22Rv1 (cell line): ENCODE results near the gene NHEJ1.

Source experiments
- ZFX ChIP-seq: fragments of 450-650 bp; IDR thresholded peaks from 2 replicates; pipeline ENCODE4 v1.6.1; 2017; ENCODE audit warnings: antibody characterized with exemption, borderline replicate concordance
- TF ChIP-seq, protein P1 (sequence below): fragments of 450-650 bp; IDR thresholded peaks from 2 replicates; pipeline ENCODE4 v1.5.1; 2017; ENCODE audit warnings: mild to moderate bottlenecking

DNA sequence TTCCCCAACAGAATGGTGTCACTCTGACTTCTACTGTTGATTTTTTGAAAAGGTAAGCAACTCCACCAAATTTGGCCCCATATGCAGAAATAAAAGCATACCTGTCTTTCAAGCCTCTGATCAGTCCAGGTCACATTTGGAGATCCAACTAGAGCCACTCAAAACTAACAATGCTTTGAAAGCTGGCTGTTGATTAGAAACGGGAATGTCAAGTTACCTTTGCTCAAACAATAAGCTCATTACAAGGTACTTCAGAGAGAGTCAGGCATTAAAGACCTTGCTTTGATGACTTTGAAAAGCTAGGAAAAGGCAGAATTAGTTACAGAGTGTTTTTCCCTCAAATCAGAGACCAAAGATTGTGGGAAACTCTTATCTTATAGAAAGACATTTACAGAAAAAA is 95.1 kb downstream of the NHEJ1 start:
- TF ChIP-seq, protein P1, sequence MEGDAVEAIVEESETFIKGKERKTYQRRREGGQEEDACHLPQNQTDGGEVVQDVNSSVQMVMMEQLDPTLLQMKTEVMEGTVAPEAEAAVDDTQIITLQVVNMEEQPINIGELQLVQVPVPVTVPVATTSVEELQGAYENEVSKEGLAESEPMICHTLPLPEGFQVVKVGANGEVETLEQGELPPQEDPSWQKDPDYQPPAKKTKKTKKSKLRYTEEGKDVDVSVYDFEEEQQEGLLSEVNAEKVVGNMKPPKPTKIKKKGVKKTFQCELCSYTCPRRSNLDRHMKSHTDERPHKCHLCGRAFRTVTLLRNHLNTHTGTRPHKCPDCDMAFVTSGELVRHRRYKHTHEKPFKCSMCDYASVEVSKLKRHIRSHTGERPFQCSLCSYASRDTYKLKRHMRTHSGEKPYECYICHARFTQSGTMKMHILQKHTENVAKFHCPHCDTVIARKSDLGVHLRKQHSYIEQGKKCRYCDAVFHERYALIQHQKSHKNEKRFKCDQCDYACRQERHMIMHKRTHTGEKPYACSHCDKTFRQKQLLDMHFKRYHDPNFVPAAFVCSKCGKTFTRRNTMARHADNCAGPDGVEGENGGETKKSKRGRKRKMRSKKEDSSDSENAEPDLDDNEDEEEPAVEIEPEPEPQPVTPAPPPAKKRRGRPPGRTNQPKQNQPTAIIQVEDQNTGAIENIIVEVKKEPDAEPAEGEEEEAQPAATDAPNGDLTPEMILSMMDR, result no peak
- TF ChIP-seq ZFX, result no peak
